GM11168 (cell line): ENCODE results near the gene SYNPO2.

ENCODE experiments used
- in situ Hi-C: fragments of 300-500 bp; cut with MboI; formaldehyde crosslinking; loops from one replicate; pipeline ENCODE4 v1.12.0; 2022; ENCODE audit warnings: low sequenced_read_pairs; ENCODE audit not compliant: unreplicated experiment

SYNPO2 gene

DNA sequence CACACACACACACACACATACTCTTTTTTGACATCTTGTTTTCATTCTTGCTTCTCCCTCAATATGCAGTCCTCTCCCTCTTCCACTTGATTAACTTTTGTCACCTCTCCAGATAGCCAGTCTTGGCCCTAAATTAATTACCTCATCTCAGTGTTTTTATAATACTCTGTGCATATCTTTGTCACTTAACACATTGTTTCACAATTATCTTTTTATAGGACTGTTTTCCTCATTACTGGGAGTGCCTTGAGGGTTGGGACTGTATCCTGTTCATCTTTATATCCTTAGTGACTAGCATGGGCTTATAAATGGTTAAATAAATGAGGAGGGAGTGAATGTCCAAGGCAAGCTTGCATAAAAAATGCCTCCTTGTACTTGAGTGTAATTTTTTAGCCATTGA, 33.1 kb downstream of the SYNPO2 start:
- in situ Hi-C loops: no loop called here

DNA sequence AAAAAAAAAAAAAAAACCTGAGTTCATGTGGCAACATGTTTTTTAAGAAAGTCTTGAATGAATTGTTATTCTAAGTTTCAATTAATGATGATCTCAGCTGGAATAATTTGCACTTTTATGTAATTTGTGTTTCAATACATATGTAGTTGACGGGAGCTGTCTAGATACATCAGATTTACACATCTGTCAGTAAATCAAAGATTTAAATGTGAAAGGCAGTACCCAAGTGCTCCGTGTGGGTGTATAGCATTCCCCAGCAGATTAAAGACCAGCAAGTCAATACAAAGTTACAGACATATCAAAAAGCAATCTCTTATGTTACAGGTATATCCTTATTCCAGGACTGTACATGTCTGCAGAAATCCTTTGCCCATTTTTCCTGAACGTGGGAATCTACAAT, 35.2 kb downstream of the SYNPO2 start:
- in situ Hi-C loops: no loop called here

DNA sequence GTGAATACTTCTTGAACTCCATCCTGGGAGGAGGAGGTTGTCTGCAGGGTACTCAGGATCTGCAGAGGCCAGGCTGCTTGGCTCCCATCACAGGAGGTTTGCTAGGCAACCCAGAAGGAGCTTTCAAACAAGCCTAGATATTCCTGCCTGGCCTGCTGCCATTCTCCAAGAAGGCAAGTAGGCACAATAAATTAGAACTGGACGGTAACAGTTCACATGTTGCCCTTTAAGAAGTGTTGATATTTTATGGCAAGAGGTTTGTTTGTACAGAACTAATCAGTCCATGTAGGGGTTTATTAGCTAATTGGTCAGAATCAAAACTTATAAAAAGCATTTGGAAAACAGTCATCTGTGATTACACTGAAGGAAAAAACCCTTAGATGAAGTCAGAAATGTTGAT, 39.3 kb downstream of the SYNPO2 start:
- in situ Hi-C loops: no loop called here

DNA sequence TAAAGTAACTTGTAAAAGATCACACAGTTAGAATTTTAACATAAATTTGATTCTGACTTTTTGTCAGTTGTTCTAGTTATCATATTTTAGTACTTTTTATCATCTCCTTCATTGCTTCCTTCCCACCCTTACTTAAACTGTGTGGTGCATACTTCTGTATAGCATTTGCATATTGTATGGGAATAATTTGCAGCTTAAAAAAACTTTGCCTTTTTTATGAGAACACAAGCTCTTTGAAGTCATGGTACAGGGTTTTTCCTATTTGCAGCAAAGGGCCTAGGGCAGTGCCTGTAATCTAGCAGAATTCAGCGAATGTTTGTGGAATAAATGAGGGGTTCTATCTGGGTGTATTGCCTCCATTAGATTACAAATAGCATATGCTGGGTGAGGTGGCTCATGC, 41.6 kb downstream of the SYNPO2 start:
- in situ Hi-C loops: no loop called here

DNA sequence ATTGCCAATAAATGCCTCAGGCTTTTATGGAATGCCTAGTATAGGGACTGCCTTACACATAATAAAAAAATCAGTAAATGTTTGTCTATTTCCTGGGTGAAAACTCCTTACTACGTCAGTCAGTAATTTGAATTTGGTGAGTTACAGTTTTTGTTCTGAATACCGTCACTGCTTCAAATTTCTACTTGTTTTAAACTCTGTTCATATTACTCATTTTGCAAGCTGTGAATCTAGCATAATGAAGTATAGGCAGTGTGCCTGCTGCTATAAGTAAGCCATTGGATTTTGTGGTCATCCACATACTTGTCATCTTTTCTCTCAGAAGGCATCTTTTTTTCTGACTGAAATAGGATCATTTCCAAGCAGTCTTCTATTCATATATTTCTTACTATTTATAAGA, 43.1 kb downstream of the SYNPO2 start:
- in situ Hi-C loops: no loop called here

DNA sequence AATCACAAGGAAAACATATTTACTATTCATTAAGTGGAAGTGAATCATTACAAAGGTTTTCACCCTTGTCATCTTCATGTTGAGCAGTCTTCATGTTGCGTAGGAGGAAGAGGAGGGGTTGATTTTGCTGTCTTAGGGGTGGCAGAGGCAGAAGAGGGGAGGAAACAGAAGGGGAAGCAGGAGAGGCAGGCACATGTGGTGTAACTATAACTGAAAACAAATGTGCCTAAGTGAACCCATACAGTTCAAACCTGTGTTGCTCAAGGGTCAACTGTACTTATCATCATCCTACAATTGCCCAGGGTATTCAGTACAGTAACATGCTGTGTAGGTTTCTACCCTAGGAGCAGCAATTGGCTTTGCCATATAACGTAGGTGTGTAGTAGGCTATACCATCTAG, 47.2 kb downstream of the SYNPO2 start:
- in situ Hi-C loops: no loop called here

DNA sequence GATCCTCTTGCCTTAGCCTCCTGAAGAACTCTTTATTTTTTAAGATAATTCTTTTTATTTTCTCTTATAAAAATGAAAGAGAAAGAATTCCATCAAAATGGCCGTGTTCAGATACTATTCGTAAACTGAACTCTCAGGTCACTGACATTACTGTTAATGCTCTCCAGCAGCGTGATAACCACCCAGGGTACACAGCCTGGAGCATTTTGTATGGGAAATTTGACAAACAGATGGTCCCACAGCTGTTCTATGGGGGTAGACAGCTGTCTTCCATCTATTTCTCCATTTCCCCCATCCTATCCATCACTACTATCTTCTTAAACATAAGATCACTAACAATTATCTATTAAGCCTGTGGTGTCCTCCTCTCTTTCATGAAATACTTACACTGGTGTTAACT, 47.8 kb downstream of the SYNPO2 start:
- in situ Hi-C loops: no loop called here

DNA sequence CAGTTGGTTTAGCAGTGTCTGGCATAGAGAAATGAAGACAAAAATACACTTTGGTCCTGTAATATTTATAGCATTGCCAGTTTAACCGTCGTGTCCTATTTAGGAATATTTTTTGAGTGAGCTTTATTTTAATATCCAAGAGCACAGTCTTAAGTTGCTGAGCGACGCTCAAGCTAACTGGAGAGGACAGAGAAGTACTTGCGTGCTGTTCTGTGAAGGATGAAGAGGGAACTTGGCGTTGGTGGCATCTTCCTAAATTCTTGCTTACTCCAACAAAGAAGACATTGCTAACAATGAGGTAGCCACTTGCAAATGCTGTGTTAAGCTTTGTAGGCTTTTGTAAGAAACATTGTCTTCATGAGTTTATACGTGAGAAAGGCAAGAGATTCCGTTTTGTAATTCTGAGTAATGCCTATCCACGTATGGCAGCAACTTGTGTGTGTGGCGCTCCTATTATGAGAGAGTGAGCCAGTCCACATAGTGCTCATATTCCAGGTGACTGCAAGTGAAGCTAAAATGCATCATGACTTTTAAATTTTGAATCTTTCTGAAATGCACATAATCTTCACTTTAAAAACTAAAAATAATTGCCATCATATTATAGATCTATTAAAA, 50.6 kb downstream of the SYNPO2 start:
- in situ Hi-C loops: no loop called here

DNA sequence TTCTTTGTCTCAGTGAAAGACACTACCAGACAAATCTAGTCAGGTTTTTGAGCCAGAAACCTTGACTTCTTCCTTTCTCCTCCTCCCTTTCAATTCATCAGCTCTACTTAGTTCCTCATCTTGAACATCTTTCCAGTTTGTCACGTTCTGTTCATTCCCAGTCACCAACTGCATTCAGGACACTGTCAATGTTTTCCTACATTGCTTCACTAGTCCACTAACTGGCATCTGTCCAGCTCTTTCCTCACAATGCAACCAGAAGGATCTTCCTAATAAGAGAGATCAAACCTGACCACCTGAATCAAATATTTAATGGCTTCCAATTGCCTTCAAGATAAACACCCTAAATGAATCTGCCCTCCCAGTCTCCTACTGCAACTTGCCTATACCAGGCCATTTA, 52.5 kb downstream of the SYNPO2 start:
- in situ Hi-C loops: no loop called here

DNA sequence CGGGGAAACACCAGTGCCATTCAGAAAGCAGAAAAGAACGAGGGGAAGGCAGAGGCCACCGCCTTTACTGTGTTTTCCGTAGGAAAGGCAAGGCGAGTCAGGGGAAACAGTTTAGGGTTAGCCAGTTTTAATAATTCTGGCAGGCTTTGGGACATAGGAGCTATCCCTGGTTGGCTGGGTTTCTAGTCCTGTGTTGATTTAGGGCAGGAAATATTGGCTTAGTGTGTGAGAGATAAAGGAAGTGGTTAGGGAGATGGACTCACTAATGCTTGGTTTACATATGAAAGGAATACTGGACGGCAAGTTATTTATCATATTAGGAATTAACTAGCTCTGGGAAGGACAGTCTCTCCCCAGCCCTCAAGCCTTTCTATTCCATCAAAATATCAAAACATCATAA, 53.1 kb downstream of the SYNPO2 start:
- in situ Hi-C loops: no loop called here

DNA sequence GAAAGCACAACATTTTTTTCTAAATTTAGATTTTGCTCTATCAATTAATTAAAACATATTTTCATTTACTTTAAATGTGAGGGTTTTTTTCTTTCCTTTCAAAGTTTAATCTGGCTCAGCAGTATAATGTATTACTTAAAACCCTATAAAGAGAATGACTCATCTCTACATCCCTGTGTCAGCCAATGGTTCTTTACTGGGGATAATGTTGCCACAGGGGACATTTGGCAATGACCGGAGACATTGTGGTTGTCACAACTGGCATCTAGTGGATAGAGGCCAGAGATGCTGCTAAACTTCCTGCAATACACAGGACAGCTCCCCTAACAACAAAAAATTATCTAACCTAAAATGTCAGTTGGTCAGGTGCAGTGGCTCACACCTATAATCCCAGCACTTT, 53.8 kb downstream of the SYNPO2 start:
- in situ Hi-C loops: no loop called here

DNA sequence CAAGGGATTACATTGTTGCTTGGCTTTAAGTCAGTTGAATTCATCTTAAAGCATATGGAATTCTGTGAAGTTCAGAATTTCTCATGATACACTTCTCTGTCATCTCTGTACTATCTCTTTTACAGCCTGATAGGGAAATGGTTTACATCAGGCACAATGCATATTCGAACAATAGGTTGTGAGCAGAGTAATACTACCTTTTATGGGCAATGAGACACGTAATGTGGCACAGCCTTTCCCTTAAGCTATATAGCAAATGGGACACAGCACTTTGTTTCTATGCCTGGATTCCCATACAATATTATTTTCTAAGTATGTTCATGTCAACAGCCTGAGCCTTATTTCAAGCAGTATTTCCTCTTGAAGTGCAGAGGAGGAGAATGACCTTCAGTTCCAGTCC, 58.4 kb downstream of the SYNPO2 start:
- in situ Hi-C loops: no loop called here

DNA sequence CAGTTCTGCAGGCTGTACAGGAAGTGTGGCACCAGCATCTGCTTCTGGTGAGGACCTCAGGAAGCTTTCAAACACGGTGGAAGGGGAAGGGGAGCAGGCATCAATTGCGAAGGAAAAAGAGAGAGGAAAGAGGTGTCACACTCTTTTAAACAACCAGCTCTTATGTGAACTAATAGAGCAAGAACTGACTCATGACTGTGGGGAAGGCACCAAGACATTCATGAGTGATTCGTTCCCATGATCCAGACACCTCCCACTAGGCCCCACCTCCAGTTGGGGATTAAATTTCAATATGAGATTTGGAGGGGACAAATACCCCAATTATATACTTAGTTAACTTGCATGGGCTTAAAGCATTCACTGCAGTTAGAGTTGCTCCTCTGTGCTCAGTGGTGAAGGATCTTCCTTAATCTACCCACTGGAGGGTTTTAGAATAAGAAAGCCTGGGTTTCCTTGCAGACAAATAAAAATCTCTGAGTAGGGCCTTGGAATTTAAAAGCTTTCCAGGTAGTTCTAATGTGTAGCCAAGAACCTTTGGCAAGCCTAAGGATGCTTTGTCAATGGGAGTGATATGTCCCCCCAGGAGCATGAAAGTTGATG, 60.0 kb downstream of the SYNPO2 start:
- in situ Hi-C loops: no loop called here

DNA sequence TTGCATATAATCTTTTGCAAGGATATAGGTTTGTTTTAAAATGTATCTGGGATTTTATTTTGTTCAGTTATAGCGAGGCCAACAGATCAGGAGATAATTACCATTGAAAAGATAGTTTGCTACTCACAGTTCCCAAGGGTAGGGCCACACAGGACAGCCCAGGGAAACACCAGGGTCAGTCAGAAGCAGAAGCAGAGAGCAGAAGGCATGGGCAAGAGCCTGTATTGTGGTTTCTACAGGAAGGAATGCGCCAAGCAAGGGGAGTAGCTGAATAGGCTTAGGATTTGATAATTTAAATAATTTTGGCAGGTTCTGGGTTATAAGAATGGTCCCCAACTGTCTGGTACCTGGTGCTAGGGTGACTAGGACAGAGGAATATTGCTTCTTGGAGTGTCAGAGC, 61.6 kb downstream of the SYNPO2 start:
- in situ Hi-C loops: no loop called here

DNA sequence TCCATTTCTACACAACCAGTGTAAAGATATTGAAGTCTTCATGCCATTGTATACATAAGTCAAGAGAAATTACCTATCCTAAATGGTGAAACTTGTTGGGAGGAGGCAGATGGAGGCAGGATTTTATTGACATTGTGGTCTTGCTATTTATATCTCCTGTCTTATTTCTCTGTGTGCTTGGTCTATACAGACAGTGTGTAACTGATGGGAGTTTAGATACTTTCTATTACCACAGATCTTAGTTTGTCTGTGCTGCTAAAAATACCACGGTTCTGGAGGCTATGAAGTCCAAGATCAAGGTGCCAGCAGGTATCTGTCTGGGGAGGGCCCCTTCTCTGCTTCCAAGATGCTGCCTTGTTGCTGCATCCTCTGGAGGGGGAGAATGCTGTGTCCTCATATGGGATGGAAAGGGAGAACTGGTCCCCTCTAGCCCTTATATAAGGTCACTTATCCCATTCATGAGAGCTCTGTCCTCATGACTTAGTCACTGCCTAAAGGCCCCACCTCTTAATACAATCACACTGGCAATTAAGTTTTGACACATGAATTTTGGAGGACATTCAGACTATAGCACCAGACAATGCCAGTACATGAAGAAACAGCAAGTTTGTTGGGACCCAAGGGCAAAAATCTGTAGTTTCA, 62.4 kb downstream of the SYNPO2 start:
- in situ Hi-C loops: no loop called here

DNA sequence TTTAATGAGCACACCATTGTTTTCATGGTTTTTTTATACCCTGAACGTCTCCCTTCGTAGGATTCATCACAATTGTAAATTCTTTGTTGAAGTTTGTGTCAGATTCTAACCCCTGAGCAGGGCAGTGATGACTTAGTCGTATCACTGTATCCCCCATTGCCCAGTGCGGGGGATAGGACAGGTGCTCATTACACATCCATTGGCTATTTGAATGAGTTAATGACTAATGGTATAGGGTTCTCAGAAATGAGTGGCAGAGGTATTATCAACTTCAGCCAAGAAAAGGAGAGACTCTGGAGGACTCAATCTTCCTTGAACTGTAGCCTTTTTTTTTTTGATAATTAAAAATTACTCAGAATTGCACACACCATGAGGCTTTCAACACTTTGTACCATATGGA, 64.6 kb downstream of the SYNPO2 start:
- in situ Hi-C loops: no loop called here

DNA sequence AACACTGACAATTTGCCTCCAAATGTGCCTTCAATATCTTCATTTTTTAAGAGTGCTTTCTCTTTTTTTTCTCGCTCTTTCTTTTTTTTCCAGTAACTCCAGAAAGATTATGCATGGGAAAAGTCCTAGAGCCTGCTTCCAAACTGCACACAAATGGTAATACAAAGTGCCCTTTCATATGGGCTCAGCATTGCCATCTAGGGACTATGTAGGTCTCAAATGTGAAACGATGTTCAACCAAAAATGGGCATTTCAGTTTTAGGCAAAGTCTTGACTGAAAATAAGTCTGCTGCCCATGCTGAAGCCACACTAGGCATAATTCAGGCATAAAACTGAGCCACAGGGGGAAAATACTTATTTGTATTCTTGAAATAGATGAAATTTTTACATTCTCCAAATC, 65.6 kb downstream of the SYNPO2 start:
- in situ Hi-C loops: no loop called here

DNA sequence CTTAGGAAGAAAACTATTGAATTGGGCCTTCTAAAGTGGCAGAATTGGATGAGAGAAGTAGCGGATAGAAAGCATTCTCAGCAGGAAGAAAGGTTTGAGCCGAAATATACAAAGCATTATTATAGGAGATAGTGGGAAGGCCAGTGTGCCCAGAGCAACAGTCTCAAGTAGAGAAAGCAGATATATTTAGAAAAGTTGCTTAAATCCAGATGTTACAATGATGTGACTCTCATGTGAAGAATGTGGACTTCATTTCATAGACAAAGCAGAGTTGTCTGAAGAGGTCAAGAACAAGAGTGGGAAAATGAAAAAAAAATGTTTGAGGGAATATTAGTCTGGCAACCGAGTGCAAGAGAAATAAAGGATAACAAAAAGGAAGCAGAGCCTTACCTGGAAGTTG, 66.9 kb downstream of the SYNPO2 start:
- in situ Hi-C loops: no loop called here

DNA sequence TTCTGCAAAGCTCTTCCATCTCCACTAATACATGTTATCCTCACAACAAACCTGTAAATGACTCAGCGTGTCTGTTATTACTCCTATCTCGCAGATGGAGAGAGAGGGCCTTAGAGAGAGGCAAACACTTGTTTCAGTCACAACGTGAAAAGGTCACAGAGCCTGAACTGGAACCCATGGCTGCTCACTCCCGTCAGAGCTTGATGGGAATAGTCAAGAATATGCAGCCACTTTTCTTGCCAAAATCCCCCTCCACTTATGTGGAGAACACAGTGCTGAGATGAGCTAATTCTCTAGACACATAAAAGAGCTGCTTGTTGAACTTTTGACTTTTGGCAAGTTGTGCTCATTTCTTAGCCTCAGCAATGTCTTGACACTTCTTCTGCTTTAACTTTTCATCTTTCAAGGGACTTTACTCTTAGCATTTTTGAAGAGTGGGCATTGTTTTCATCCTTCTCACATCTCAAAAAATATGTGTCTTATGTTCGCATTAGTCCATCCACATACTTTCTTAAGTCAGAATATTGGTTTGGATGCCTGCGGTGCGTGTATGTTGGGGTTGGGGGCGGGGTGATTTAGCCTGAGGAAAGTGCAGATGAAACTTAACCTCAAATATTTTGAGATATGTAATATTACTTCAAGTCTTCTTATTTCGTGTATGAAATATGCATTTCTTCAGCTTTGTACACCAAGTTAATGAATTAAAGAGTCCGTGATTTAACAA, 69.2 kb downstream of the SYNPO2 start:
- in situ Hi-C loops: no loop called here

DNA sequence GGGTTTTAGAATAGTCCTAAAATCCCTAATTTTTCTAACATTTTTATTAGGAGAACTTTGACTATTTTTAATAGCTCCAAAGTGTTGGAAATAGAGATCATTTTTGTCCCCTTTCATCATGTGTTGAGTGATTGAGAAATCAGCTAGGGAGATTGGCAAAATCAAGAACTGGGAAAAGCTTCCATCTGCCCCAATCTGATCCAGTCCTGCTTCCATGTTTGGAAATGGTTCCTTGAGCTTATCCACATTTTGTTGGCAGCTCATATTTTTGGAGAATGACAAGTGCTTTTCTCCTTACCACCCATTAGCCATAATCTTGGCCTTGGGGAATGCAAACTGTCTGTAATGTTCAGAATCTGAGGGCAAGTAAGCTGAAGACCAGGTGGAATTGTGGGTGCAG, 73.9 kb downstream of the SYNPO2 start:
- in situ Hi-C loops: no loop called here

DNA sequence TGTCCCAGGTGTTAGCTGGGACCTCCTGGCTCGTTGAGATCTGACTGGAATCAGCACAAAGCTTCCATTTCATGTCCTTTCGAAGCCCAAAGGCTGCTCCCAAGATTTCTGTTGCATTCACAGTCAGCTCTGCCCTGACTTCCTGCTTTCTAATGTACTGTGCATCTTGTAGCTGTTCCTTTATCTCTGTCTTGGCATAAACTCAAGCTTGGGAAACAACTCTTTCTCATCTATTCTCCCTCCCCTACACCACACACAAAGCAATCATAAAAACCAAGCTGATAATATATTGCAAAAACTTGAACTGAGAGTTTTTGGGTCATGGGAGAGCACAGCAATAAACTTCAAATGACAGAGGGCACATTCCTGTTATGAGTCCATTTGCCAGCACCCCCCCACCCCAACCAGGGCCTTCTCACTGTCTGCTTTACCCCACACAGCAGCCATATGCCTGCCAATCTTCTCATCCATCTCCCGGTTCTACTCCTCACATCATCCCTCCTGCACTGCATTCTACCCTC, 76.3 kb downstream of the SYNPO2 start:
- in situ Hi-C loops: no loop called here
